HG03045 (cell line): ENCODE measurements around the gene SEC31B.

Experiments
- ATAC-seq: cut with Tn5 transposase; IDR thresholded peaks from one replicate; pipeline ENCODE4 v1.9.1; 2021; ENCODE audit warnings: mild to moderate bottlenecking, moderate library complexity; ENCODE audit not compliant: unreplicated experiment

The SEC31B gene

GRCh38 chr10:100448951-100449350 is 70.7 kb downstream of the SEC31B start:
- no peak for ATAC-seq

GRCh38 chr10:100447663-100448062 is 72.0 kb downstream of the SEC31B start:
- ATAC-seq: no peak

- no peak for ATAC-seq
Observed at GRCh38 chr10:100446130-100446761, 73.4 kb downstream of the SEC31B start.

- no peak for ATAC-seq
Observed at GRCh38 chr10:100442548-100442947, 77.1 kb downstream of the SEC31B start.

- ATAC-seq: no peak
Observed at GRCh38 chr10:100438674-100439315, 80.9 kb downstream of the SEC31B start.
